ENCODE results near the gene DNHD1. TPM values are rescaled to one million over a fixed set of nuclear protein-coding genes. Genes with fewer than 3 reads are reported as not detected.

The DNHD1 gene
- total and polyA plus RNA-seq, 2 experiments from 2014 or later, result 3.6 to 9.6 TPM

- H3K4me3 Mint-ChIP-seq, result no peak overlapping the region
- peaks cover 6% of the 10 kb centered on the region for H3K4me1 ChIP-seq (ENCODE audit: insufficient read depth)
- peaks cover 3% of the 10 kb centered on the region; the same call in 2 of the 3 replicates for H3K4me1 Mint-ChIP-seq
- no peaks in the 10 kb centered on the region for H3K9me3 Mint-ChIP-seq
- H3K36me3 Mint-ChIP-seq (ENCODE audit: low read depth), result peaks cover 17% of the 10 kb centered on the region
- TF ChIP-seq EZH2phosphoT487 (IDR thresholded peaks at IDR 0.05; ENCODE audit: unreplicated experiment) (no peak), EZH2 (IDR thresholded peaks at IDR 0.05; ENCODE audit: low read depth, unreplicated experiment) (no peak)
- no peaks in the 10 kb centered on the region; the same call in 1 of the 2 replicates for H4K20me1 ChIP-seq (replicated peaks; ENCODE audit: insufficient read depth)
- H3K27ac Mint-ChIP-seq, result no peak overlapping the region
- H3K27me3 ChIP-seq (ENCODE audit: insufficient read depth), result no peaks in the 10 kb centered on the region
- no peak for ATAC-seq
- no peak overlapping the region for H3K4me2 ChIP-seq
- DNase-seq (ENCODE audit: low spot score), result no peak
- no peak overlapping the region for H3K27ac ChIP-seq (ENCODE audit: low read depth)
- no peaks in the 10 kb centered on the region for H3K27me3 Mint-ChIP-seq (ENCODE audit: insufficient read depth, low read depth, poor library complexity)
- no peak overlapping the region for H2AFZ ChIP-seq
- peaks cover 6% of the 10 kb centered on the region; the same call in 1 of the 2 replicates for H3F3A ChIP-seq (replicated peaks; ENCODE audit: low read depth)
- no peaks in the 10 kb centered on the region for H3K9me2 ChIP-seq (ENCODE audit: insufficient read depth)
- H3K4me3 ChIP-seq, result no peak overlapping the region
- peaks cover 6% of the 10 kb centered on the region; the same call in 1 of the 2 replicates for H3K36me3 ChIP-seq (ENCODE audit: insufficient read depth)
- peaks cover 27% of the 10 kb centered on the region for H3K79me2 ChIP-seq (replicated peaks; ENCODE audit: insufficient read depth)
Measured at GRCh38 chr11:6599881-6600390, 102.9 kb downstream of the DNHD1 start.

GRCh38 chr11:6601041-6601461 lies 104.0 kb downstream of the DNHD1 start:
- Mint-ChIP-seq H3K27ac (no peak overlapping the region), H3K9me3 (no peaks in the 10 kb centered on the region), H3K36me3 (ENCODE audit: low read depth) (peaks cover 19% of the 10 kb centered on the region), H3K27me3 (ENCODE audit: insufficient read depth, low read depth, poor library complexity) (no peaks in the 10 kb centered on the region), H3K4me3 (no peak overlapping the region), H3K4me1 (peaks cover 7% of the 10 kb centered on the region; the same call in 2 of the 3 replicates)
- TF ChIP-seq STAT1 (IDR thresholded peaks at IDR 0.05; ENCODE audit: unreplicated experiment) (no peak), CTCF (conservative IDR thresholded peaks at IDR 0.05; ENCODE audit: low read depth in 2 of 2) (no peak), ZNF331 (CRISPR knock-in tag; IDR thresholded peaks at IDR 0.05; ENCODE audit: low read depth) (no peak), CREB1 (CRISPR knock-in tag; IDR thresholded peaks at IDR 0.05; ENCODE audit: low read depth) (no peak), NANOG (IDR thresholded peaks at IDR 0.05; ENCODE audit: borderline replicate concordance) (no peak)
- H3K9me2 ChIP-seq (ENCODE audit: insufficient read depth), result no peaks in the 10 kb centered on the region
- peaks cover 6% of the 10 kb centered on the region; the same call in 1 of the 2 replicates for H3F3A ChIP-seq (replicated peaks; ENCODE audit: low read depth)
- ATAC-seq (no peak), DNase-seq (ENCODE audit: low spot score) (no peak)
- peaks cover 9% of the 10 kb centered on the region for H3K4me1 ChIP-seq (ENCODE audit: insufficient read depth)
- H2AFZ ChIP-seq, result no peak overlapping the region
- H4K20me1 ChIP-seq (replicated peaks; ENCODE audit: insufficient read depth), result no peaks in the 10 kb centered on the region; the same call in 1 of the 2 replicates
- no peak overlapping the region for H3K27ac ChIP-seq (ENCODE audit: low read depth)
- no peak overlapping the region for H3K4me2 ChIP-seq
- H3K4me3 ChIP-seq, result no peak overlapping the region
- peaks cover 6% of the 10 kb centered on the region; the same call in 1 of the 2 replicates for H3K36me3 ChIP-seq (ENCODE audit: insufficient read depth)
- H3K79me2 ChIP-seq (replicated peaks; ENCODE audit: insufficient read depth), result peaks cover 39% of the 10 kb centered on the region
- H3K27me3 ChIP-seq (ENCODE audit: insufficient read depth), result no peaks in the 10 kb centered on the region
